Kidney (tissue), 14 donors: Measurements from ENCODE around the gene PDCD2. TPM values are rescaled to one million over a fixed set of nuclear protein-coding genes. Genes with fewer than 3 reads are reported as not detected.

Source experiments
- DNase-seq, 5 donors: peaks; one replicate each; pipeline ENCODE4 v3.0.0-alpha.2; 2013 to 2020
- FAIRE-seq: peaks from 2 replicates; lab custom pipeline; 2012; peaks lifted over from hg19 to GRCh38; lab: Jason Lieb, UNC
- H3K27ac ChIP-seq, 2 donors: one replicate each; pipeline ENCODE4 v1.7.0; 2013; ENCODE audit warnings: low read depth in 2 of 2, low read length in 2 of 2, inconsistent platforms in 1 of 2
- H3K27me3 ChIP-seq: one replicate; pipeline ENCODE4 v1.7.1; 2013; ENCODE audit warnings: low read length, inconsistent platforms; ENCODE audit not compliant: control insufficient read depth, insufficient read depth
- H3K36me3 ChIP-seq, 3 donors: one replicate each; pipeline versions ENCODE4 v1.7.0 to v1.7.1; 2013; ENCODE audit warnings: low read length in 3 of 3, control low read depth in 1 of 3, inconsistent platforms in 1 of 3; ENCODE audit not compliant: insufficient read depth in 3 of 3, control insufficient read depth in 2 of 3
- H3K4me1 ChIP-seq, 3 donors: one replicate each; pipeline versions ENCODE4 v1.7.0 to v1.7.1; 2013; ENCODE audit warnings: low read length in 3 of 3, inconsistent platforms in 1 of 3, low read depth in 1 of 3; ENCODE audit not compliant: control insufficient read depth in 2 of 3, insufficient read depth in 2 of 3
- H3K4me3 ChIP-seq, 3 donors: one replicate each; pipeline versions ENCODE4 v1.7.0 to v1.8.1; 2013; ENCODE audit warnings: low read length in 3 of 3, control low read depth in 1 of 3, inconsistent platforms in 1 of 3
- H3K9ac ChIP-seq, 3 donors: one replicate each; pipeline versions ENCODE4 v1.7.0 to v1.7.1; 2013; ENCODE audit warnings: low read length in 3 of 3, control low read depth in 1 of 3, inconsistent platforms in 1 of 3
- H3K9me3 ChIP-seq, 3 donors: one replicate each; pipeline versions ENCODE4 v1.7.0 to v1.7.1; 2013; ENCODE audit warnings: low read length in 3 of 3, control low read depth in 1 of 3, inconsistent platforms in 1 of 3; ENCODE audit not compliant: control insufficient read depth in 2 of 3, insufficient read depth in 1 of 3
- CTCF ChIP-seq: IDR thresholded peaks from 3 replicates; pipeline ENCODE4 v1.5.1; 2012; ENCODE audit warnings: mild to moderate bottlenecking, moderate library complexity, borderline replicate concordance; ENCODE audit not compliant: insufficient read depth; ENCODE audit errors: extremely low read depth
- intact Hi-C: fragments of 100-400 bp; cut with DNase I; formaldehyde crosslinking; loops from one replicate; pipeline ENCODE4 v1.11.1; 2022
- polyA plus RNA-seq: library from polyadenylated mRNA; stranded (reverse); fragments of 350-450 nt; fragmentation: Illumina TruSeq; extraction: RNeasy Lipid Tissue Mini Kit (QIAGEN cat#74804); gene quantifications from one replicate; pipeline ENCODE4 v1.2.3, GENCODE V29; 2014; ENCODE audit warnings: low read depth, low replicate concordance; ENCODE audit not compliant: insufficient read depth
- total RNA-seq: library from RNA; stranded (reverse); fragmentation: NEBNext Ultra II Directional; extraction: Animal tissue kit (Norgen Biotek cat#: 25700); gene quantifications from one replicate; pipeline ENCODE4 v1.2.1, GENCODE V29; 2021
- donor health status: control.
- donor health status: control.
- donor health status: control.
- donor health status: control.
- donor health status: control.
- donor health status: DM: yes; HTN: yes; CAD: no.
- donor health status: Normal renal cell carcinoma (clear cell type).

Gene PDCD2
- total and polyA plus RNA-seq, 2 donors from 2014 or later, result 49.8 to 56.7 TPM

- H3K27ac ChIP-seq, result no peak overlapping the region
- no peaks in the 10 kb centered on the region for H3K9me3 ChIP-seq
- no peak for FAIRE-seq
- peaks cover 15 to 61% (median 51%) of the 10 kb centered on the region in 3 donors for H3K36me3 ChIP-seq
- no peaks in the 10 kb centered on the region for H3K27me3 ChIP-seq
- H3K9ac ChIP-seq, result no peak overlapping the region
- no peak for DNase-seq
- intact Hi-C loops, result no loop called here
- no peak for TF ChIP-seq CTCF
- no peak overlapping the region for H3K4me3 ChIP-seq
- H3K4me1 ChIP-seq, result no peaks in the 10 kb centered on the region
Observed at GRCh38 chr6:170537329-170537728, 47.1 kb downstream of the PDCD2 start.

GRCh38 chr6:170536671-170537070 is 47.8 kb downstream of the PDCD2 start:
- no peak for FAIRE-seq

GRCh38 chr6:170535004-170535403 is 49.4 kb downstream of the PDCD2 start:
- no peak for DNase-seq
- Histone ChIP-seq H3K9me3 (no peaks in the 10 kb centered on the region), H3K27me3 (no peaks in the 10 kb centered on the region), H3K36me3 (peaks cover 13 to 54% (median 37%) of the 10 kb centered on the region in 3 donors), H3K4me3 (no peak overlapping the region), H3K9ac (no peak overlapping the region), H3K4me1 (peaks cover 0 to under 1% (median 0%) of the 10 kb centered on the region in 3 donors), H3K27ac (no peak overlapping the region)
- intact Hi-C loops, result no loop called here
- TF ChIP-seq CTCF, result no peak
- no peak for FAIRE-seq

More at GRCh38 chr6:170536671-170537070, 47.8 kb downstream of the PDCD2 start:
- no peaks in the 10 kb centered on the region for H3K4me1 ChIP-seq
- H3K4me3 ChIP-seq, result no peak overlapping the region
- peaks cover 15 to 55% (median 44%) of the 10 kb centered on the region in 3 donors for H3K36me3 ChIP-seq
- DNase-seq, result no peak
- TF ChIP-seq CTCF, result no peak
- H3K27me3 ChIP-seq, result no peaks in the 10 kb centered on the region
- H3K27ac ChIP-seq, result no peak overlapping the region
- no peak overlapping the region for H3K9ac ChIP-seq
- intact Hi-C loops, result no loop called here
- no peaks in the 10 kb centered on the region for H3K9me3 ChIP-seq

GRCh38 chr6:170533792-170534191 is 50.6 kb downstream of the PDCD2 start:
- FAIRE-seq (no peak), DNase-seq (no peak)
- H3K4me1 ChIP-seq, result peaks cover 0 to 2% (median 0%) of the 10 kb centered on the region in 3 donors
- TF ChIP-seq CTCF, result no peak
- peaks cover 13 to 53% (median 35%) of the 10 kb centered on the region in 3 donors for H3K36me3 ChIP-seq
- no peaks in the 10 kb centered on the region for H3K9me3 ChIP-seq
- H3K4me3 ChIP-seq, result no peak overlapping the region
- intact Hi-C loops, result no loop called here
- H3K27ac ChIP-seq, result no peak overlapping the region
- H3K27me3 ChIP-seq, result no peaks in the 10 kb centered on the region
- no peak overlapping the region for H3K9ac ChIP-seq
